Heart left ventricle (tissue), 16 donors: Measurements from ENCODE around the gene SCUBE2. TPM values are rescaled to one million over a fixed set of nuclear protein-coding genes. Genes with fewer than 3 reads are reported as not detected.
A peak's percentile ranks its signal among the peaks of the same experiment; 100 is the strongest.

Source experiments
- ATAC-seq, 4 donors: fragments of 200-7000 bp; cut with Tn5 transposase; one replicate each; pipeline ENCODE4 v1.9.1; 2020 to 2022; ENCODE audit warnings: moderate library complexity in 4 of 4, mild to moderate bottlenecking in 3 of 4, moderate number of reproducible peaks in 1 of 4
- DNase-seq, 5 donors: peaks; one replicate each; pipeline ENCODE4 v3.0.0-alpha.2; 2020
- H3K27ac ChIP-seq, 12 donors: fragments of 200-600 bp; sonication (generic) in 4 of 12; one replicate each; pipeline versions ENCODE4 v1.5.0 to v1.8.0; 2016 to 2022; ENCODE audit warnings: mild to moderate bottlenecking in 2 of 12
- H3K27me3 ChIP-seq, 9 donors: fragments of 200-600 bp; sonication (generic) in 2 of 9; one replicate each; pipeline versions ENCODE4 v1.5.1 to v1.8.0; 2016 to 2022; ENCODE audit warnings: mild to moderate bottlenecking in 3 of 9
- H3K36me3 ChIP-seq, 9 donors: fragments of 200-600 bp; sonication (generic) in 2 of 9; one replicate each; pipeline versions ENCODE4 v1.5.0 to v1.8.0; 2018 to 2022; ENCODE audit warnings: mild to moderate bottlenecking in 2 of 9
- H3K4me1 ChIP-seq, 12 donors: fragments of 200-600 bp; sonication (generic) in 4 of 12; one replicate each; pipeline versions ENCODE4 v1.5.0 to v1.8.0; 2016 to 2022; ENCODE audit warnings: mild to moderate bottlenecking in 3 of 12
- H3K4me3 ChIP-seq, 12 donors: fragments of 200-600 bp; sonication (generic) in 4 of 12; one replicate each; pipeline versions ENCODE4 v1.5.0 to v1.8.0; 2017 to 2022; ENCODE audit warnings: mild to moderate bottlenecking in 9 of 12, moderate library complexity in 4 of 12
- H3K9me3 ChIP-seq, 12 donors: fragments of 200-600 bp; sonication (generic) in 4 of 12; one replicate each; pipeline versions ENCODE4 v1.5.0 to v1.8.0; 2016 to 2022; ENCODE audit warnings: mild to moderate bottlenecking in 1 of 12
- POLR2A ChIP-seq, 2 donors: fragments of 450-650 bp; IDR thresholded peaks; one replicate each; pipeline ENCODE4 v1.6.1; 2017; ENCODE audit warnings: antibody characterized with exemption in 2 of 2, mild to moderate bottlenecking in 2 of 2, moderate library complexity in 2 of 2
- WGBS, 4 donors: extraction: QIAGEN DNeasy Blood & Tissue Kit in 2 of 4; methylation state at CpG; one replicate each; pipeline versions ENCODE4 v1.1.5 to v1.1.7; 2013 to 2018; 5-methylcytosine and 5-hydroxymethylcytosine counted together
- intact Hi-C, 10 donors: fragments of 100-400 bp; cut with DNase I; formaldehyde crosslinking; loops; one replicate each; pipeline versions ENCODE4 v1.11.1 to v1.14.2; 2022
- polyA plus RNA-seq, 2 donors: library from polyadenylated mRNA; stranded (reverse); fragments of 200-250 nt; gene quantifications; one replicate each; pipeline ENCODE4 v1.2.3, GENCODE V29; 2013
- total RNA-seq, 9 donors: library from RNA; depleted of rRNA in 2 of 9; stranded (reverse); fragments of >200 nt in 2 of 9; fragmentation: NEBNext Ultra II Directional in 3 of 9; extraction: Animal tissue kit (Norgen Biotek cat#: 25700) in 3 of 9; gene quantifications; one replicate each; pipeline versions ENCODE4 v1.1.0 to v1.2.4, GENCODE V29; 2016 to 2023
- TF ChIP-seq, protein P1 (sequence below), 12 donors: fragments of 200-600 bp; sonication (generic) in 4 of 12; IDR thresholded peaks; one replicate each; pipeline versions ENCODE4 v1.5.0 to v1.8.0; 2018 to 2022; ENCODE audit warnings: antibody characterized with exemption in 12 of 12, mild to moderate bottlenecking in 5 of 12
- donor health status: ischemic (EF 13 %, LVEDD 7.1; RV severe dilation, severe dysfunction).
- donor health status: healthy with polysubstance abuse.
- donor health status: DM: no; HTN: yes; CAD: no.
- donor health status: DM: no; HTN: no; CAD: no.
- donor health status: ischemic (EF 25% LVEDD 6.9; RV normal size, moderate dysfunction).
- donor health status: ischemic (EF 25% LVEDD 5.7; RV mildly dilated, moderate dysfunction).
- donor health status: healthy.
- donor health status: DM: yes; HTN: yes; CAD: no.
- donor health status: ischemic (EF 35%, LVEDD 5.7; RV mildly dilated, moderate dysfunction).
- donor health status: nonischemic (EF 11% LVEDD 7.7; RV severe dilation, severe dysfunction).
- donor health status: DM: yes; HTN: yes; CAD: no.
- donor health status: PGD.
- donor health status: ischemic (EF 29% LVEDD 5.4; RV normal size, mild dysfunction).
- donor health status: nonischemic (EF 23%, LVEDD 6.1; RV moderate dilation, normal function).

Gene SCUBE2
- total and polyA plus RNA-seq, 11 donors: 0.08 to 4.3 (median 0.83) TPM

DNA sequence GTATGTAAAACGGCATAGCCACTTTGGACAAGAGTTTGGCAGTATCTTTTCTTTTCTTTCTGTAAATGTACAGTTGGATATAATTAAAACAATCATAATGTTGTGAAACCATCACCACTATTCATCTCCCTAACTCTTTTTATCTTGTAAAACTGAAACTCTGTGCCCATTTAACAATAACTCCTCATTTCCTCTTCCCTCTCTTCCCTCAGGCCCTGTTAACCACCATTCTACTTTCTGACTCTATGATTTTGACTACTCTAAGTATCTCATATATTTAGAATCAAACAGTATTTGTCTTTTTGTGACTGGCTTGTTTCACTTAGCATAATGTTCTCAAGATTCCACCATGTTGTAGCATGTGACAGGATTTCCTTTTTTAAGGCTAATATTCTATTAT, 10.2 kb downstream of the SCUBE2 start:
- no peak overlapping the region for H3K27ac ChIP-seq
- no peak overlapping the region for H3K4me3 ChIP-seq
- DNase-seq: no peak
- H3K36me3 ChIP-seq: no peaks in the 10 kb centered on the region
- intact Hi-C loops: no loop called here
- no peak for ATAC-seq
- TF ChIP-seq, protein P1, sequence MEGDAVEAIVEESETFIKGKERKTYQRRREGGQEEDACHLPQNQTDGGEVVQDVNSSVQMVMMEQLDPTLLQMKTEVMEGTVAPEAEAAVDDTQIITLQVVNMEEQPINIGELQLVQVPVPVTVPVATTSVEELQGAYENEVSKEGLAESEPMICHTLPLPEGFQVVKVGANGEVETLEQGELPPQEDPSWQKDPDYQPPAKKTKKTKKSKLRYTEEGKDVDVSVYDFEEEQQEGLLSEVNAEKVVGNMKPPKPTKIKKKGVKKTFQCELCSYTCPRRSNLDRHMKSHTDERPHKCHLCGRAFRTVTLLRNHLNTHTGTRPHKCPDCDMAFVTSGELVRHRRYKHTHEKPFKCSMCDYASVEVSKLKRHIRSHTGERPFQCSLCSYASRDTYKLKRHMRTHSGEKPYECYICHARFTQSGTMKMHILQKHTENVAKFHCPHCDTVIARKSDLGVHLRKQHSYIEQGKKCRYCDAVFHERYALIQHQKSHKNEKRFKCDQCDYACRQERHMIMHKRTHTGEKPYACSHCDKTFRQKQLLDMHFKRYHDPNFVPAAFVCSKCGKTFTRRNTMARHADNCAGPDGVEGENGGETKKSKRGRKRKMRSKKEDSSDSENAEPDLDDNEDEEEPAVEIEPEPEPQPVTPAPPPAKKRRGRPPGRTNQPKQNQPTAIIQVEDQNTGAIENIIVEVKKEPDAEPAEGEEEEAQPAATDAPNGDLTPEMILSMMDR (IDR thresholded peaks at IDR 0.05): no peak
- TF ChIP-seq POLR2A (IDR thresholded peaks at IDR 0.05): no peak
- peaks cover 0 to 5% (median 0%) of the 10 kb centered on the region in 12 donors for H3K4me1 ChIP-seq
- 71 to 80% (median 78%) methylated on average over 1 of the region's 1 CpG for WGBS, 4 donors
- H3K27me3 ChIP-seq: no peaks in the 10 kb centered on the region
- no peaks in the 10 kb centered on the region for H3K9me3 ChIP-seq

DNA sequence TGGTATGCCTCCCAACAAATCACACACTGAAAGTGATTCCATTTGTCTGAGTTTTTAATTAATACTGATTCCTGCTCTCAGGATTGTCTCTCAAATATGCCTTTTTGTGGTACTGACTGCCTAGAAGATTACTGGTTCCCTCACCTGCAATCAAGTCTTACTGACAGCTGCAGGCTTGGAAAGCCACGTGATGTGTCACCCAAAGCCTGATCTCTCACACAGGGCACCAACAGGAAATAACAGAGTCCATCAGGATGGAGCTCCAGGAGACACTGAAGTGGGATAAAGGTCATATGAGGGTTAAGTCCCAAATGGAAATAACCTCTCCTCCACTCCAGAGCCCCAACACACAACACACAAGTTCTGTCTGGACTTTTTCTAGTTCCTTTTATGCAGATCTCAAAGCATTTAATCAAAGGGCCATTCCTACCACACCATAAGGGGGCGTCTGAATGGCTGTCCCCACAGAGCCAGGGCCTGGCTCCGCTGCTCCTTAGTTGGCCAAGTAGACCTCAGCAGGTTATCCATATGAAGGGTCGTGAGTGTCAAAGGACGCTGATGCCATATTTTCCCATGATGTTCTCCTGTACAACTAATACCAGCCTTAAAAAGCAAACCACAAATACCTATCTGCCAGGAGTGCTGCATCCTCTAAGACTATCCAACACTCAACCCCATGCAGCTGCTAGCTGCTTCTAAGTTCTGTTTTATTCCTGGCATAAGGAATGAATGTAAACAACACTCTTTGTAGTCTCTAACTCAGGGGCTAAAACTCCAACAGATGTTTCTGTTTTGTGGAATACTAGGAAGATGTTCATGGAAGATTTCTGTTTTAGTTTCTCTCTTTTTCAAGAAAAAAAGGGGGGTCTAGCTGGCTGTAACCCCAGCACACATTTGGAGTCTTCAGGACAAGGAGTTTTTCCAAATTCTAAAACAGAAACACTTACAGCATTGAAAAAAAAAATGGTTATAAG, 13.0 kb downstream of the SCUBE2 start:
- Histone ChIP-seq H3K27ac (no peak overlapping the region), H3K27me3 (no peaks in the 10 kb centered on the region), H3K9me3 (no peaks in the 10 kb centered on the region), H3K4me1 (peaks cover 0 to 5% (median 0%) of the 10 kb centered on the region in 12 donors), H3K4me3 (no peak overlapping the region), H3K36me3 (no peaks in the 10 kb centered on the region)
- TF ChIP-seq POLR2A (IDR thresholded peaks at IDR 0.05): no peak
- TF ChIP-seq, protein P1 (IDR thresholded peaks at IDR 0.05): no peak
- ATAC-seq (no peak), DNase-seq (no peak)
- intact Hi-C loops: no loop called here
- WGBS, 4 donors: 87 to 91% (median 89%) methylated on average over 5 of the region's 5 CpGs

DNA sequence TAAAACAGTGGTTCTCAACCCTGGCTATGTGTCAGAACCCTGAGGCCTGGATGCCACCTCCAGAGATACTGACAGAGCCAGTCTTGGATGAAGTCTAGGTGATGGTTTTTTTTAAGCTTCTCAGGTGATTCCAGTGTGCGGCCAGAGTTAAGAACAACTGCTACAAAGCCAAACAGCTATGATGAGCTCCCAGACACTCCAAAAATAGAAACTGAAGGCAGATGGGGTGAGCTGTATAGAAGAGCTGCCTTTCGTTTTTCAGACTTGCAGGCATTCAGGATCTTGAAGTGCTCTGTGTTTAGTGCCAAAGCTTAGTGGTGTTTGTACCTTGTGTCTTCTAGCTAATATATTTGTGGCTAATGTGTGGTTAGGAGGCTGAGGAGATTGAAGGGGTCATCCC, 14.2 kb downstream of the SCUBE2 start:
- intact Hi-C loops: no loop called here
- TF ChIP-seq POLR2A (IDR thresholded peaks at IDR 0.05): no peak
- Histone ChIP-seq H3K9me3 (no peaks in the 10 kb centered on the region), H3K36me3 (no peaks in the 10 kb centered on the region), H3K27ac (no peak overlapping the region), H3K4me1 (peaks cover 0 to 5% (median 0%) of the 10 kb centered on the region in 12 donors), H3K4me3 (no peak overlapping the region), H3K27me3 (no peaks in the 10 kb centered on the region)
- ATAC-seq: peak in 2 of 4 donors; percentile 39 to 42
- DNase-seq: no peak
- 46 to 55% (median 51%) methylated on average over 2 of the region's 2 CpGs for WGBS, 4 donors

DNA sequence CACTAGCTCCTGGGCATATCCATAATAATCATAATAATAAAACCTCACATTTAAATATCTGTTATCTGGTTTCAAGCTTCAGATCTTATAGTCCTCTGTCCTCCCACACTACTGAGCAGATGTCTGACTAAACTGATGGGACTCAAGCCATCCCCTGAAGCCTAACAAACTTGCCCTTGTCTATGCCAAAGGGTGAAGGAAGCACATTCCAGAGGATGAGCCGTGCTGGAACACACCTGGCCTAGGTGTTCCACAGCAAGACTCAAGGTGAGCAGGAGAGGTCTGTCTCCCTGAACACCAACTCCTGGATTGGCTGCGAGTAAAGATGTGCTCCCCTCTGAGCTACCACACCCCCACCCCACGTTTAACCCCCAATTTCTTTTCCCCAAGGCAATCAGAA, 14.7 kb downstream of the SCUBE2 start:
- 64 to 73% (median 70%) methylated on average over 3 of the region's 3 CpGs for WGBS, 4 donors
- H3K4me3 ChIP-seq: no peak overlapping the region
- intact Hi-C loops: no loop called here
- ATAC-seq (no peak), DNase-seq (no peak)
- H3K27me3 ChIP-seq: no peaks in the 10 kb centered on the region
- TF ChIP-seq POLR2A (IDR thresholded peaks at IDR 0.05): no peak
- TF ChIP-seq, protein P1 (IDR thresholded peaks at IDR 0.05): no peak
- no peak overlapping the region for H3K27ac ChIP-seq
- peaks cover 0 to 5% (median 0%) of the 10 kb centered on the region in 12 donors for H3K4me1 ChIP-seq
- H3K36me3 ChIP-seq: no peaks in the 10 kb centered on the region
- H3K9me3 ChIP-seq: no peaks in the 10 kb centered on the region
